Left lung (tissue), 10 donors: ENCODE results near the gene DVL1. TPM values are rescaled to one million over a fixed set of nuclear protein-coding genes. Genes with fewer than 3 reads are reported as not detected.

Experiments used
- ATAC-seq: fragments of 200-7000 bp; cut with Tn5 transposase; one replicate; pipeline ENCODE4 v1.9.1; 2020; ENCODE audit warnings: moderate library complexity
- DNase-seq, 4 donors: peaks; one replicate each; pipeline ENCODE4 v3.0.0-alpha.2; 2013 to 2020
- H3K27ac ChIP-seq, 2 donors: fragments of 200-600 bp; sonication (generic) in 1 of 2; one replicate each; pipeline versions ENCODE4 v1.5.0 to v1.8.0; 2020 to 2021
- H3K27me3 ChIP-seq, 2 donors: fragments of 200-600 bp; sonication (generic) in 1 of 2; one replicate each; pipeline versions ENCODE4 v1.5.0 to v1.8.0; 2020 to 2021
- H3K36me3 ChIP-seq, 2 donors: fragments of 200-600 bp; sonication (generic) in 1 of 2; one replicate each; pipeline versions ENCODE4 v1.5.0 to v1.8.0; 2020 to 2021
- H3K4me1 ChIP-seq, 2 donors: fragments of 200-600 bp; one replicate each; pipeline ENCODE4 v1.8.0; 2021
- H3K4me3 ChIP-seq, 2 donors: fragments of 200-600 bp; sonication (generic) in 1 of 2; one replicate each; pipeline versions ENCODE4 v1.5.0 to v1.8.0; 2020 to 2021; ENCODE audit warnings: mild to moderate bottlenecking in 1 of 2
- H3K9me3 ChIP-seq, 2 donors: fragments of 200-600 bp; sonication (generic) in 1 of 2; one replicate each; pipeline versions ENCODE4 v1.5.0 to v1.8.0; 2020 to 2021
- CTCF ChIP-seq, 2 donors: fragments of 200-600 bp; sonication (generic) in 1 of 2; IDR thresholded peaks; one replicate each; pipeline versions ENCODE4 v1.5.0 to v1.8.0; 2021; ENCODE audit warnings: antibody characterized with exemption in 2 of 2
- intact Hi-C, 2 donors: fragments of 100-400 bp; cut with DNase I; formaldehyde crosslinking; loops; one replicate each; pipeline versions ENCODE4 v1.11.2 to v1.14.2; 2022
- polyA plus RNA-seq, 6 donors: library from polyadenylated mRNA; unstranded; fragments of 120-200 nt; gene quantifications; one replicate each; pipeline ENCODE4 v1.2.1, GENCODE V29; 2013; ENCODE audit not compliant: insufficient read length in 6 of 6
- total RNA-seq, 2 donors: library from RNA; stranded (reverse); fragmentation: NEBNext Ultra II Directional; extraction: Animal tissue kit (Norgen Biotek cat#: 25700); gene quantifications; one replicate each; pipeline ENCODE4 v1.2.1, GENCODE V29; 2021
- donor health status: DM: no; HTN: yes; CAD: no.
- donor health status: DM: no; HTN: no; CAD: no.

DVL1 gene
- total and polyA plus RNA-seq, 8 donors = 20.6 to 81.2 (median 30.4) TPM

- Histone ChIP-seq H3K36me3 (peaks cover 0 to 52% of the 10 kb centered on the region in 2 donors), H3K4me3 (no peak overlapping the region), H3K27ac (no peak overlapping the region), H3K9me3 (no peaks in the 10 kb centered on the region), H3K27me3 (no peaks in the 10 kb centered on the region), H3K4me1 (no peaks in the 10 kb centered on the region)
- DNase-seq = no peak
- intact Hi-C loops = loop anchor here in 1 of 2 donors (10.0 kb wide), 1 partner anchor 169 kb away; no protein-coding TSS in a partner anchor
- peak; percentile 16 for ATAC-seq
- TF ChIP-seq CTCF (IDR thresholded peaks at IDR 0.05) = no peak
Measured at GRCh38 chr1:1293263-1294249, 55.7 kb downstream of the DVL1 start.

- no peak overlapping the region for H3K27ac ChIP-seq
- H3K27me3 ChIP-seq = peaks cover 0 to 2% of the 10 kb centered on the region in 2 donors
- no peaks in the 10 kb centered on the region for H3K4me1 ChIP-seq
- H3K9me3 ChIP-seq = no peaks in the 10 kb centered on the region
- TF ChIP-seq CTCF (IDR thresholded peaks at IDR 0.05) = no peak
- ATAC-seq (no peak), DNase-seq (no peak)
- H3K4me3 ChIP-seq = no peak overlapping the region
- H3K36me3 ChIP-seq = peaks cover 0 to 47% of the 10 kb centered on the region in 2 donors
- intact Hi-C loops = loop anchor here in 1 of 2 donors (10.0 kb wide), 1 partner anchor 168 kb away; no protein-coding TSS in a partner anchor
Measured at GRCh38 chr1:1292851-1293250, 56.4 kb downstream of the DVL1 start.

GRCh38 chr1:1292442-1292779, 56.8 kb downstream of the DVL1 start:
- Histone ChIP-seq H3K27ac (no peak overlapping the region), H3K27me3 (peaks cover 0 to 6% of the 10 kb centered on the region in 2 donors), H3K9me3 (no peaks in the 10 kb centered on the region), H3K4me3 (no peak overlapping the region), H3K4me1 (no peaks in the 10 kb centered on the region), H3K36me3 (peaks cover 0 to 44% of the 10 kb centered on the region in 2 donors)
- TF ChIP-seq CTCF (IDR thresholded peaks at IDR 0.05) = no peak
- DNase-seq = no peak
- no peak for ATAC-seq
- intact Hi-C loops = loop anchor here in 1 of 2 donors (10.0 kb wide), 1 partner anchor 168 kb away; no protein-coding TSS in a partner anchor

GRCh38 chr1:1291548-1292441, 57.4 kb downstream of the DVL1 start:
- Histone ChIP-seq H3K27ac (no peak overlapping the region), H3K4me1 (no peaks in the 10 kb centered on the region), H3K9me3 (no peaks in the 10 kb centered on the region), H3K36me3 (peaks cover 0 to 42% of the 10 kb centered on the region in 2 donors), H3K4me3 (no peak overlapping the region), H3K27me3 (peaks cover under 1 to 12% of the 10 kb centered on the region in 2 donors)
- DNase-seq (peak in 3 of 4 donors; percentile 39 to 76 (median 65)), ATAC-seq (peak; percentile 86)
- intact Hi-C loops = loop anchor here in 1 of 2 donors (10.0 kb wide), 1 partner anchor 167 kb away; no protein-coding TSS in a partner anchor
- peak; percentile 53 to 75 for TF ChIP-seq CTCF (IDR thresholded peaks at IDR 0.05)
